ENCODE data around the gene GIPC2. TPM values are rescaled to one million over a fixed set of nuclear protein-coding genes. Genes with fewer than 3 reads are reported as not detected.
A peak's percentile ranks its signal among the peaks of the same experiment; 100 is the strongest.

GIPC2 gene
- total RNA-seq, 1 experiment from 2014 or later, result not detected

GRCh38 chr1:78136680-78137079 is 90.9 kb downstream of the GIPC2 start:
- DNase-seq (ENCODE audit: extremely low read depth, low read depth), result no peak

GRCh38 chr1:78141531-78142231 is 95.9 kb downstream of the GIPC2 start:
- no peak for DNase-seq (ENCODE audit: extremely low read depth, low read depth)

- no peak for DNase-seq (ENCODE audit: extremely low read depth, low read depth)
Measured at GRCh38 chr1:78142736-78143135, 97.0 kb downstream of the GIPC2 start.

GRCh38 chr1:78143152-78143551 is 97.4 kb downstream of the GIPC2 start:
- no peak for DNase-seq (ENCODE audit: extremely low read depth, low read depth)

GRCh38 chr1:78143673-78144072 is 97.9 kb downstream of the GIPC2 start:
- DNase-seq (ENCODE audit: extremely low read depth, low read depth), result no peak

- DNase-seq (ENCODE audit: extremely low read depth, low read depth), result peak; percentile 47
Measured at GRCh38 chr1:78145105-78145580, 99.4 kb downstream of the GIPC2 start.

- DNase-seq (ENCODE audit: extremely low read depth, low read depth), result no peak
Measured at GRCh38 chr1:78146205-78146771, 100.5 kb downstream of the GIPC2 start.

- no peak for DNase-seq (ENCODE audit: extremely low read depth, low read depth)
Measured at GRCh38 chr1:78147031-78147430, 101.3 kb downstream of the GIPC2 start.

- DNase-seq (ENCODE audit: extremely low read depth, low read depth), result no peak
Measured at GRCh38 chr1:78153092-78153736, 107.4 kb downstream of the GIPC2 start.

- no peak for DNase-seq (ENCODE audit: extremely low read depth, low read depth)
Measured at GRCh38 chr1:78155121-78155520, 109.4 kb downstream of the GIPC2 start.

- no peak for DNase-seq (ENCODE audit: extremely low read depth, low read depth)
Measured at GRCh38 chr1:78156805-78157521, 111.2 kb downstream of the GIPC2 start.

GRCh38 chr1:78165816-78166215 is 120.0 kb downstream of the GIPC2 start:
- DNase-seq (ENCODE audit: extremely low read depth, low read depth), result no peak

- DNase-seq (ENCODE audit: extremely low read depth, low read depth), result no peak
Measured at GRCh38 chr1:78168306-78168705, 122.5 kb downstream of the GIPC2 start.

GRCh38 chr1:78170859-78171258 is 125.1 kb downstream of the GIPC2 start:
- DNase-seq (ENCODE audit: extremely low read depth, low read depth), result no peak

- DNase-seq (ENCODE audit: extremely low read depth, low read depth), result no peak
Measured at GRCh38 chr1:78171736-78172590, 126.2 kb downstream of the GIPC2 start.

- no peak for DNase-seq (ENCODE audit: extremely low read depth, low read depth)
Measured at GRCh38 chr1:78176448-78176847, 130.7 kb downstream of the GIPC2 start.

- no peak for DNase-seq (ENCODE audit: extremely low read depth, low read depth)
Measured at GRCh38 chr1:78177708-78178270, 132.0 kb downstream of the GIPC2 start.

- DNase-seq (ENCODE audit: extremely low read depth, low read depth), result no peak
Measured at GRCh38 chr1:78178816-78179215, 133.1 kb downstream of the GIPC2 start.

GRCh38 chr1:78184460-78185072 is 138.8 kb downstream of the GIPC2 start:
- no peak for DNase-seq (ENCODE audit: extremely low read depth, low read depth)
